ENCODE results near the gene TNRC18.

GRCh38 chr7:5418285-5418582 lies 5.4 kb downstream of the TNRC18 start:
- no peak for TF ChIP-seq CREB1 (IDR thresholded peaks at IDR 0.05)
- no peak for TF ChIP-seq CREB1 (CRISPR knock-in tag; IDR thresholded peaks at IDR 0.05)
- TF ChIP-seq ZNF76 (CRISPR knock-in tag; IDR thresholded peaks at IDR 0.05; ENCODE audit: borderline replicate concordance) = no peak
